Anterior cingulate cortex (tissue), 58 donors: Measurements from ENCODE around the gene SFXN5.
"Not testable (repeated sequence)": the region's sequence is repeated elsewhere in the genome, so short reads cannot be mapped to it uniquely, and the experiment has no call there.

Experiments
- DNase-seq, 58 donors: peaks; one replicate each; lab custom pipeline; 2025; lab: John Stamatoyannopoulos, UW

The SFXN5 gene, protein sequence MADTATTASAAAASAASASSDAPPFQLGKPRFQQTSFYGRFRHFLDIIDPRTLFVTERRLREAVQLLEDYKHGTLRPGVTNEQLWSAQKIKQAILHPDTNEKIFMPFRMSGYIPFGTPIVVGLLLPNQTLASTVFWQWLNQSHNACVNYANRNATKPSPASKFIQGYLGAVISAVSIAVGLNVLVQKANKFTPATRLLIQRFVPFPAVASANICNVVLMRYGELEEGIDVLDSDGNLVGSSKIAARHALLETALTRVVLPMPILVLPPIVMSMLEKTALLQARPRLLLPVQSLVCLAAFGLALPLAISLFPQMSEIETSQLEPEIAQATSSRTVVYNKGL

DNA sequence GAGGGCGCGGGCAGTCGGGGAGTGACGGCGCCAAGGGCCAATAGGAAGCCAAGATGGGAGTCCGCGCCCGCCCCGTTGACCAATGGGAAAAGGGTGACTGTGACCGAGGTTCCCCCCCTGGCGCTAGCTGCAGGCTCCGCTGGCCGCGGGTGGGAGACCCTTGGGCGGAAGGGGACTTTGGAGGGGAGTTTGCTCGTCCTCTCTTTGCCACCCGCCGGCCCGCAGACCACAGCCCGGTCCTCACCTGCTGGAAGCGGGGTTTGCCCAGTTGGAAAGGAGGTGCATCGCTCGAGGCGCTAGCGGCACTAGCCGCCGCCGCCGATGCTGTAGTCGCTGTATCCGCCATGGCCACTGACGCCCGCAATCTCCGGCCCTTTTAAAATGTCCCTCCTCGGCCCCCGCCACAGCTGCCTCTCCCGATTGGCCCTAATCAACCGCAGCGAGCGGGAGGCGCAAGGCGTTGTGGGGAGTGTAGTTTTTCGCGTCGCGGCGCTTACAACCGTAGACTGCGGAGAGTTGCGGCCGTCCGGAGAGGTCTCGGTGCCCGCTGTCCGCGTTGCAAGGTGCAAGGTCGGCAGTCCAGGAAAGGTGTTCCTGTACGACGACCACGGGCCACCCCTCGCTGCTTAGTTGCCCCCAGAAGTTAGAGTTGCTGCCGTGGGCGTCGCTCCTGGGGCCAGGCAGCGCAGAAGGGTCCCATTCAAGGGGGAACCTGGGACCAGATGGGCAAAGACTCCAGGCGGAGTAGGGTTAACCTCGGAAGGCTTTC is at the start of gene SFXN5:
Gene SFXN5, minus strand, starts transcription at position 353 of the 769 bp plus-strand sequence. Its CDS starts 7 bp downstream, at position 346.
- DNase-seq, result peak; percentile 83 to 99 (median 96)

GRCh38 chr2:73119611-73120239 is 48.2 kb upstream of the SFXN5 start:
- not testable (repeated sequence) for DNase-seq

DNA sequence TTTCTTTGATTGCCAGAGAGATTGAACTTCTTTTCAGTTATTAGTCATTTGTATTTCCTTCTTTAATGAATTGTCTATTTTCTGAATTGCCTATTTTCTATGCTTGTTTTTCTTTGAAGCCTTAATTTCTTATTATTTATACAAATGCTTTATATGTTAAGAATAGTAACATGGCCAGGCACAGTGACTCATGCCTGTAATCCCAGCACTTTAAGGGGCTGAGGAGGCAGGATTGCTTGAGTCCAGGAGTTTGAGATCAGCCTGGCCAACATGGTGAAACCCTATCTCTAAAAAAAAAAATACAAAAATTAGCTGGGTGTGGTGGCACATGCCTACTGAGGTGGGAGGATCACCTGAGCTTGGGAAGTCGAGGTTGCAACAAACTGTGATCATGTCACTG is 45.9 kb upstream of the SFXN5 start:
- no peak for DNase-seq

DNA sequence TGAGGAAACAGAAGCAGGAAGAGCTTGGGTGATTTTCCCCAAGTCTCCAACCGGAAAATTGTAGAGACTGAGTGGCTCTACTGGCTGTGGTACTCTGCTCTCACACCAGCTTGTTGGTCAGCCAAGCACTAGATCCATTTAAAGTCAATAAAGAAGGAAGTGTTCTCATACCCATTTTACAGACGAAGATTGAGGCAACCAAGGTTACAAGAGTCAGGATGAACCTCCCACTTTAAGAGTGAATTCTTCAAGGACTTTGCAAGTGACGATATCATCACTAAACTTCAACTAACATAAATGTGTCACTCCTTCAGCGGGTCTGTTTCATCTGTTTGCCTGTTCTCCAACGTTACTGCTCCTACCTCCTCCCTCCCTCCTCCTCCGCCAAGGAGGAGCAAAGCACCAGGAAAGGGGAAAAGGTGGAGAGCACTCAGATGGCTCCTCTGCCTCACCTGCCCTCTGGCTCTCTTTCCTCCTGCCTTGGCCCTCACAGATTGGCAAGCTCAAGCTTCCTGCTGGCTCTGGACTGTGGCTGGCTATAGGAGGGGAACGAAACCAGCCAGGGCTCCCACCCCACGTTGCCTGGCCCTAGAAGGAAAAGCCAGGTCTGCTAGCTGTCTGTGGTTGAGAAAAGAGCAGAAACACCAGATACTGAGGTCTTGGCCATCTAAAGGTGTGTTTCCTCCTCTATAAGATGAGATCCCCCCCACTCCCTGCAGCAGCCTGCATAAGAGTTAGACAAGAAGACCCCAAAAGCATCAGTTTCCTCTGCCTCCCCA is 44.9 kb upstream of the SFXN5 start:
- no peak for DNase-seq

GRCh38 chr2:73114273-73114867 is 42.9 kb upstream of the SFXN5 start:
- no peak for DNase-seq

- peak in 54 of 58 donors; percentile 17 to 86 (median 65) for DNase-seq
Observed at GRCh38 chr2:73112913-73113854, 41.7 kb upstream of the SFXN5 start, which contains the start of gene RAB11FIP5. Gene RAB11FIP5 (minus strand): TSS chr2:73112948. CDS start chr2:73112777, 171 bp downstream.

- peak in 2 of 58 donors; percentile 62 to 63 for DNase-seq
Observed at GRCh38 chr2:73112026-73112912, 40.8 kb upstream of the SFXN5 start.

DNA sequence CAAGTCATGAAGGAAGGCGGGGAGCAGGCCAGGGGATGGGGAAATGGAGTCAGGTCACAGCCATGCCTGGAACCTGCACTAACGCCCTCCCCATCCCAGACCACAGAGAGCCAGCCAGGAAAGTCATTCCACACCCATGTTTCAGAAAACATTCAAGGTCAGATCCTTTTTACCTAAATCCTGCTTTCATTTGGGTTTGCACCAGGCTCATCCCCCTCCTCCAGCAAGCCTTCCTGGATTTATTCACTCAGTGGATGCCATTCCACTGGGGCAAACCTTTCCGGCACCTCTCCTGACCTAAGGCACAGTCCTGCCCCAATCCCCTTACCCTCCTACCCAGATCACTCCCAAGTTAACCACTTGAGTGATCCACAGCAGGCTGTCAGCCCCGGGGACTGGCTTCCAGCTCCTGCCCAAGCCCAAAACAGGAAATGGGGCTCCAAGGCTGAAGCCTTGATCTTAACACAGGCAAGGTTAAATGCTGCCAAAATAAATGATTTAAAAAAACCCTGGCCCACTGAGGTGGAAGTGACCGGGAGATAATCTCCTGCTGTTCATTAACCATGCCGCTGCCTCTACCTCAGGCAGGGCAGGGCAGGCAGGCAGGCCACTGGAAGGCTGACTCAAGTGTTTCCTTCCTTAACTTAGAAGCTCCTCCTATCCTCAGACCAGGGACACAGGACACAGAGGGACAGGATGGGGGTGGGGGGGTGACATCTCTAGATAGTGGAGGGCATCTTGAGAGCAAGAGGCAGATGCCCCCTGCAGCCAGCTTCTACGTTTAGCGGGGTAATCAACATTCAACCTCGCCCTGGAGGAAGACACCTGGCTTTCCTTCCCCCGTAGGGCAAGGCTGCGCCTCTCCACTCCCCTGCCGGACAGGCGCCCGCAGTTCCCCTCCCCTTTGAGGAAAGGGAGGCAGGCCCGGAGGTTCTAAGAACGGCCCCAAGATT is 39.8 kb upstream of the SFXN5 start:
- DNase-seq, result no peak

DNA sequence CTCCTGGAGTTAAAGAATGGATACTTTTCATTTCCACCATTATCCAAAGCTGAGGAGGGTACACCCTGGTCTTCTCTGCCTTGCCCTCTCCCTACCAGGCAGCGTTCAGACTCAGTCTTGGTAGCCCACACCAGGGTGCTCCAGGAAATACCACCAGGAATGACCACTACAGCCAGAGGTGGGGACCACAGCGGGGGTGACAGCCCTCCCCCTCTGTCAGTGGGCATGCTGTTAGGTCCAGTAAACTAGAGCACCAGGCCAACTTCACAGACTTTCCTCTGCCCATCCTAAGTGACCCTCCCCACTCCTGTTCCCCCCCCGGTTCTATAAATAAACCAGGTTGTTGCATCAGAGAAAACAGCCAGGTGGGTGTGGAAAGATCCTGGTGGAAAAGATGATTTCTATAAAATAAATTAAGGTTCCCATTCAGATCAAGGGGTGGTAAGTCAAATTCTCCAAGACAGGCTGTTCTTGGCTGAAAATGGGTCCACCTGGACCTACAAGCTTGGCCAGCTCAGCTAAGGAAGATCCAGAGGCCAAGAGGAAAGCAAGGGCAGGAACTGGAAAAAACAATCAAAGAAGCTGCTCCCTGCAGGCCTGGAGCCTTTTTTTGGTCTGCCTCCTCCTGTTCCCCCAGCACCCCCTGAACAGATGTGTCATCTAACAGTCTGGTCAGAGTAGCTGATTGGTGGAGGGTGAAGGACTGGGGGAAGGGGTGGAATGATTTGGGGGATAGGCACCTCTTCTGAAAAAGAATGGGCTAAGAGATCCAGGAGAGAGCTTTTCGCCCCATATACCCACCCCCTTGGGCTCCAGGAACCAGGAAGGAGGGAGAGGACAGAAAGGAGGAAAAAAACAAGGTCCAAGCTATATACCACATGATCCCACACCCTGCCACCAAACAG is 38.9 kb upstream of the SFXN5 start:
- peak in 1 of 58 donors; percentile 28 for DNase-seq

- no peak for DNase-seq
Observed at GRCh38 chr2:73109431-73110167, 38.1 kb upstream of the SFXN5 start.

DNA sequence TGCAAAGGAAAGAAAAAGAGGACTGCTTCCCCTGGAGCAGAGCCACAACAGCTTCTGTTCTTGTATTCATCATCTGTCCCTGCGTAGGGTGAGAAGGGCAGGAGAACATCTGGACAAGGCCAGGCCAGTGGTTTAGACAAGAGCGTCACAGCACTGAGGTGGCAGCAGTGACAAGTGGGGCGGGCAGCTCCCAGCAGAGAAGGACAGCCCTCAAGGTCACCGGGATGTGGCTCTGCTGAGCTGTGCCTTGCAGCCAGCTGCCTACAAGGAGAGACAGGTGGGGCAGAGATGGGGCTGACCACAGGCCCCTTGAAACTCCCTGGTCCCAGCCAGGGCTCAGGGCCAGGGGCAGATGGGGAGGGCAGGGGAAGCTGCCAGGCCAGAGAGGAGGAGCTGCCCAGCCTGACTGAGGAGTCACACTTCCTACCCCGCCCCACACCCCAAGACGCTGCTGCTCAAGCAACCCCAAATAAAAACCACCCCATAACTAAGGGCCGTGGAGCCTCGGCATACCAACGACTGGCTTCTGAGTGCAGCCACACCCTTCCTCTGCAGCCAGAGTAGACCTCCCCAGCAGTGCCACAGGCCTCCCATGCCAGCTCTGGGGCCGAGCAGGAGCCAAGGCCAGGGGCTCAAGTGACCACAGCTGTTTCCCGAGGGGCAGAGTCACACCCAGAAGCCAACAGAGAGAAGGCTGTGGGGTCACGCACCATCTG is 35.9 kb upstream of the SFXN5 start:
- no peak for DNase-seq

DNA sequence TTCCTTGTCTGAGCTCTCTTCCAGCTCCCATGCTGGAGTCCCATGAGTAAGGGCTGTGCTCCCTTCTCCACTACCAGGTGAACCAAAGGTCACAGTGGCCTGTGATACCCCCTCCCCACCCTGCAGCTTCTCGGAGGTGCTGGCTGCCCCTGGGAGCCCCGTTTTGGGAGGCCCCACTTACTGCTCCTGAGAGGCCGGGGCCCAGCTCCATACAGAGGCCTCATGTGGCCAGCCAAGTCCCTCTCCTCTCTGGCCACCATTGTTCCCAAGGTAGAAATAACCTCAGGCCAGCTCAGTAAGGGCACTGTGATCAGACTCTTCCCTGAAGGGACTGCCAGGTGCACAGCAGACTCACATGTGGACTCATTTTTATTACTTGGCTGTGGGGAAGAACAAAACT is 35.3 kb upstream of the SFXN5 start:
- DNase-seq, result no peak

GRCh38 chr2:73105511-73105971 is 34.0 kb upstream of the SFXN5 start:
- no peak for DNase-seq

GRCh38 chr2:73104933-73105332 is 33.4 kb upstream of the SFXN5 start:
- no peak for DNase-seq
